SK-N-SH (cell line): ENCODE measurements around the gene MC1R.

ENCODE experiments used
- CTCF ChIP-seq: fragments of 200-600 bp; sonication (generic); IDR thresholded peaks from 2 replicates; pipeline ENCODE4 v1.6.1; 2017; ENCODE audit warnings: antibody characterized with exemption, mild to moderate bottlenecking, moderate library complexity
- POLR2AphosphoS5 ChIP-seq: IDR thresholded peaks from 2 replicates; pipeline ENCODE4 v1.6.1; 2012; ENCODE audit warnings: low read depth, low read length

- TF ChIP-seq CTCF (no peak), POLR2AphosphoS5 (no peak)
Measured at GRCh38 chr16:89908236-89908635, 10.4 kb upstream of the MC1R start.
